ENCODE results near the gene GAP43. TPM values are rescaled to one million over a fixed set of nuclear protein-coding genes. Genes with fewer than 3 reads are reported as not detected.

The GAP43 gene
- total RNA-seq, 3 donors from 2014 or later = 0.16 TPM; not detected in 2

DNA sequence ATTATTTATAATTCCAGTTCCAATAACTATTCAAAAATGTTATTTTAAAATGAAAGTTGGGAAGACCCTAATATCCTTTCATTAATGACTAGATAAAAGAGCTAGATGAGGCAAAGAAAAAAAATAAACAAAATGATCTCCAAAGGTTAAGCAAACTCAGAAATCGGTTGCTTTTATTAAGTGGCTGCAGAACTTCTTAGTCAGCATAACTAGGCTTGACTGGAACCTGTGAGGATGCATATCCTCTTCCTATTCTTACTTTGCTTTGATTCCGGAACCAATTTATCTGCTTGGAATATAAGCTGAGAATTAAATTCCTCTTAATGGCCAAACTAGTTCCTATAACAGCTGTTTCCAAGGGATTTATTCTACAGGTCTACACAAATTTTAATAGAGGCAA lies 10.7 kb downstream of the GAP43 start:
- intact Hi-C loops (cut with DNase I; ENCODE audit: low total_unique reads) = no loop called here

DNA sequence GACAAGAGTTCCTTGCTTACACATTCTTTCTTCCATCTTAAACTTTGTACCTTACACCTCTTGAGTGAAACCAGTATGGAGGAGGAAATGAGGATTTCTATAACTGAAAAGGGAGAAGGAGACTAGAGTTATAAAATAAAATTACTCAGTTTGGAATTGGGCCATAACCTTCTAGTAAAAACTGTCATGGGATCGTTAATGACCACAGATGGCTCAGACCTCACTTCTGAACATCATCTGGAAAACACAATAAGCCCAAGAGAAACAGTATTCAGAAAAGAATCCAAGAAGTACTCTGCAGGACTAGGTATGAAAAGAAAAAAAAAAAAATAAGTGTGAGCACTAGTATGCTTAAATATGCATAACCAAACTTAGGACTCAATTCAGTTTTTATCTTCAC lies 12.1 kb downstream of the GAP43 start:
- H3K4me3 ChIP-seq = no peak overlapping the region
- DNase-seq (ENCODE audit: low spot score in 2 of 2) = no peak
- no peaks in the 10 kb centered on the region for H3K36me3 ChIP-seq
- H3K4me1 ChIP-seq = no peaks in the 10 kb centered on the region
- H3K9me3 ChIP-seq = no peaks in the 10 kb centered on the region
- H3K27ac ChIP-seq = no peak overlapping the region
- intact Hi-C loops (cut with DNase I; ENCODE audit: low total_unique reads) = no loop called here
- TF ChIP-seq, protein P1, sequence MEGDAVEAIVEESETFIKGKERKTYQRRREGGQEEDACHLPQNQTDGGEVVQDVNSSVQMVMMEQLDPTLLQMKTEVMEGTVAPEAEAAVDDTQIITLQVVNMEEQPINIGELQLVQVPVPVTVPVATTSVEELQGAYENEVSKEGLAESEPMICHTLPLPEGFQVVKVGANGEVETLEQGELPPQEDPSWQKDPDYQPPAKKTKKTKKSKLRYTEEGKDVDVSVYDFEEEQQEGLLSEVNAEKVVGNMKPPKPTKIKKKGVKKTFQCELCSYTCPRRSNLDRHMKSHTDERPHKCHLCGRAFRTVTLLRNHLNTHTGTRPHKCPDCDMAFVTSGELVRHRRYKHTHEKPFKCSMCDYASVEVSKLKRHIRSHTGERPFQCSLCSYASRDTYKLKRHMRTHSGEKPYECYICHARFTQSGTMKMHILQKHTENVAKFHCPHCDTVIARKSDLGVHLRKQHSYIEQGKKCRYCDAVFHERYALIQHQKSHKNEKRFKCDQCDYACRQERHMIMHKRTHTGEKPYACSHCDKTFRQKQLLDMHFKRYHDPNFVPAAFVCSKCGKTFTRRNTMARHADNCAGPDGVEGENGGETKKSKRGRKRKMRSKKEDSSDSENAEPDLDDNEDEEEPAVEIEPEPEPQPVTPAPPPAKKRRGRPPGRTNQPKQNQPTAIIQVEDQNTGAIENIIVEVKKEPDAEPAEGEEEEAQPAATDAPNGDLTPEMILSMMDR (IDR thresholded peaks at IDR 0.05) = no peak
- TF ChIP-seq POLR2A (IDR thresholded peaks at IDR 0.05) = no peak
- no peak for TF ChIP-seq POLR2AphosphoS5 (IDR thresholded peaks at IDR 0.05)
- no peaks in the 10 kb centered on the region for H3K27me3 ChIP-seq

More for the DNA sequence above, 10.7 kb downstream of the GAP43 start:
- TF ChIP-seq, protein P1 (IDR thresholded peaks at IDR 0.05) = no peak
- TF ChIP-seq POLR2A (IDR thresholded peaks at IDR 0.05) (no peak), POLR2AphosphoS5 (IDR thresholded peaks at IDR 0.05) (no peak)
- no peak for DNase-seq (ENCODE audit: low spot score in 2 of 2)
- Histone ChIP-seq H3K9me3 (no peaks in the 10 kb centered on the region), H3K4me3 (no peak overlapping the region), H3K4me1 (no peaks in the 10 kb centered on the region), H3K27me3 (no peaks in the 10 kb centered on the region), H3K27ac (no peak overlapping the region), H3K36me3 (no peaks in the 10 kb centered on the region)

DNA sequence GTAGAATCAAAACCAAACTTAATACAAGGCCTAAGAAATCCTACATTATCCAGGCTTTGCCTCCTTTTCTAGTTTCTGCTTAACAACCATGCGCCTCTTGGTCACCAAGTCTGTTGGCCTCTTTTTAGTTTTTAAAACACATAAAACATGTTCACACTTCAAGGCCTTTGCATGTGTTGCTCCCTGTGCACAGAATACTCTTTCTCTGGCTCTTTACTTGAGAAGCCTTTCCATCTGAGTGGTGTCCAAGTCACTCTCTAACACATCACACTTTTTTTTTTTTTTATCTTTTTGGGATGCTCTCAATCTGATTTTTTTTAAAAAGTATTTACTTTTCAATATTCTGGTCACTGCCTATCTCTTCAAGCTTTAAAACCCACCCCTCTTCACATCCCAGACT lies 14.9 kb downstream of the GAP43 start:
- Histone ChIP-seq H3K4me1 (no peaks in the 10 kb centered on the region), H3K9me3 (no peaks in the 10 kb centered on the region), H3K4me3 (no peak overlapping the region), H3K36me3 (no peaks in the 10 kb centered on the region), H3K27ac (no peak overlapping the region), H3K27me3 (no peaks in the 10 kb centered on the region)
- TF ChIP-seq, protein P1 (IDR thresholded peaks at IDR 0.05) = no peak
- TF ChIP-seq POLR2A (IDR thresholded peaks at IDR 0.05) (no peak), POLR2AphosphoS5 (IDR thresholded peaks at IDR 0.05) (no peak)
- intact Hi-C loops (cut with DNase I; ENCODE audit: low total_unique reads) = no loop called here
- DNase-seq (ENCODE audit: low spot score in 2 of 2) = no peak

DNA sequence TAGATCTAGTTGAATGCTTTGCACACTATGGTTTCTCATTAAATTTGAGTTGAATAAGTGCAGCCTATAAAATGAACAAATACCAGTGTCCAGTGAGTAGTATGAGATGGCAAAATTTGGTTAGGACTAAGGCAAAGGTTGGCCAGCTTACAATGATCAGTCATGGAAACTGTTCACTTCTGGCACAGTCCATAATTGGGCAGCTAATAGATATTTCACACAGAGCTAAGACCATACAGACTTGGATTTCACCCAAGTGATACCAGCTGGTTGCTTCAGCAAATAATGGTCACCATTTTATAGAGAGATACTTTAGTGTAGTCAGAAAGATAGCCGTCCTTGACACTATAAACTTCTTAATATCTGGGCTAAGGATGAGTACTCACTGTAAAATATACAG lies 15.7 kb downstream of the GAP43 start:
- no peak overlapping the region for H3K27ac ChIP-seq
- no peaks in the 10 kb centered on the region for H3K36me3 ChIP-seq
- no peaks in the 10 kb centered on the region for H3K4me1 ChIP-seq
- H3K27me3 ChIP-seq = no peaks in the 10 kb centered on the region
- intact Hi-C loops (cut with DNase I; ENCODE audit: low total_unique reads) = no loop called here
- no peak for DNase-seq (ENCODE audit: low spot score in 2 of 2)
- H3K9me3 ChIP-seq = no peaks in the 10 kb centered on the region
- no peak overlapping the region for H3K4me3 ChIP-seq
- TF ChIP-seq POLR2A (IDR thresholded peaks at IDR 0.05) (no peak), POLR2AphosphoS5 (IDR thresholded peaks at IDR 0.05) (no peak)
- TF ChIP-seq, protein P1 (IDR thresholded peaks at IDR 0.05) = no peak

DNA sequence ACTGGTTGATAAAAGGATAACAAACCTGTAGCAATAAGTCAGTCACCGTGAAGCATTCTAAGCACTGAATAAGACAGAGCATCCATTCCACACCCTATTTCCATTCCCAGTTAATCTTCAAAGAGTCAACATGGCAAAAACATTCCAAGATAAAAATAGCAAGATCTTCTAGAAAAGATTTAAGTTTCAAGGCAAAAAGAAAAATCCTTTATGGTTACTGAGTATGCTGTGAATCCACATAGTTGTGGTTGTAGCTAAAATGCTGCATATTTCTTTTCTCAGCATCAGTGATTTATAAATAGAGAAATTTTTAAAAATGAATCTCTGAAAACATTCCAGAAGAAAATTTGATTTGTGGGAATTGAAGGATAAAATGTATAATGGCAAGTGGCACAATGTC lies 21.1 kb downstream of the GAP43 start:
- Histone ChIP-seq H3K36me3 (no peaks in the 10 kb centered on the region), H3K4me3 (no peak overlapping the region), H3K9me3 (no peaks in the 10 kb centered on the region), H3K27ac (no peak overlapping the region), H3K27me3 (no peaks in the 10 kb centered on the region), H3K4me1 (no peaks in the 10 kb centered on the region)
- no peak for TF ChIP-seq POLR2A (IDR thresholded peaks at IDR 0.05)
- no peak for DNase-seq (ENCODE audit: low spot score in 2 of 2)
- intact Hi-C loops (cut with DNase I; ENCODE audit: low total_unique reads) = no loop called here

All from breast epithelium (tissue), 4 donors.